Neuronal stem cell (in vitro differentiated cells): ENCODE measurements around the gene SHKBP1.
A peak's percentile ranks its signal among the peaks of the same experiment; 100 is the strongest.

Source experiments
- DNase-seq: peaks from one replicate; pipeline ENCODE4 v3.0.0-alpha.2; 2013; ENCODE audit warnings: low spot score
- H2AFZ ChIP-seq: one replicate; pipeline ENCODE4 v1.6.1; 2013; ENCODE audit warnings: mild to moderate bottlenecking, low read length, inconsistent platforms
- H2AK5ac ChIP-seq: 2 replicates; pipeline ENCODE4 v1.6.1; 2013; ENCODE audit warnings: low read depth, mild to moderate bottlenecking, inconsistent platforms, low read length, moderate library complexity, mixed read lengths
- H2BK120ac ChIP-seq: 2 replicates; pipeline ENCODE4 v1.6.1; 2013; ENCODE audit warnings: low read depth, mild to moderate bottlenecking, inconsistent platforms, low read length, moderate library complexity, mixed read lengths
- H2BK12ac ChIP-seq: one replicate; pipeline ENCODE4 v1.6.1; 2013; ENCODE audit warnings: low read length, inconsistent platforms
- H2BK15ac ChIP-seq: 2 replicates; pipeline ENCODE4 v1.6.1; 2013; ENCODE audit warnings: mild to moderate bottlenecking, low read length, inconsistent platforms, mixed read lengths
- H2BK5ac ChIP-seq: one replicate; pipeline ENCODE4 v1.6.1; 2013; ENCODE audit warnings: inconsistent platforms, mild to moderate bottlenecking, low read length, moderate library complexity
- H3K14ac ChIP-seq: one replicate; pipeline ENCODE4 v1.6.1; 2013; ENCODE audit warnings: low read length, inconsistent platforms
- H3K18ac ChIP-seq: 2 replicates; pipeline ENCODE4 v1.6.1; 2013; ENCODE audit warnings: low read length, inconsistent platforms
- H3K23ac ChIP-seq: 2 replicates; pipeline ENCODE4 v1.6.1; 2013; ENCODE audit warnings: low read depth, mild to moderate bottlenecking, mixed read lengths, low read length, inconsistent platforms; ENCODE audit not compliant: poor library complexity
- H3K27ac ChIP-seq: replicated peaks from 3 replicates; pipeline ENCODE4 v1.5.1; 2013; ENCODE audit warnings: low read length, inconsistent platforms
- H3K27me3 ChIP-seq, 3 experiments: 2 replicates each; pipeline ENCODE4 v1.6.1; 2013; ENCODE audit warnings: low read length in 3 of 3, mild to moderate bottlenecking in 2 of 3, inconsistent platforms in 1 of 3, low read depth in 1 of 3, mixed read lengths in 1 of 3, moderate library complexity in 1 of 3; ENCODE audit not compliant: control insufficient read depth in 3 of 3, insufficient read depth in 3 of 3
- H3K36me3 ChIP-seq, 2 donors: replicated peaks in 1 of 2; 2 replicates each; pipeline ENCODE4 v1.6.1; 2013; ENCODE audit warnings: low read length in 2 of 2; ENCODE audit not compliant: control insufficient read depth in 2 of 2, insufficient read depth in 2 of 2
- H3K4ac ChIP-seq: 2 replicates; pipeline ENCODE4 v1.6.1; 2013; ENCODE audit warnings: inconsistent platforms, mild to moderate bottlenecking, low read length, moderate library complexity
- H3K4me1 ChIP-seq, 2 donors: 1 replicate in 1 of 2; 2 replicates in 1 of 2; pipeline ENCODE4 v1.6.1; 2013; ENCODE audit warnings: low read length in 2 of 2, low read depth in 1 of 2; ENCODE audit not compliant: control insufficient read depth in 2 of 2, insufficient read depth in 1 of 2
- H3K4me2 ChIP-seq: one replicate; pipeline ENCODE4 v1.6.1; 2013; ENCODE audit warnings: mild to moderate bottlenecking, low read length, inconsistent platforms; ENCODE audit not compliant: insufficient read depth, poor library complexity, severe bottlenecking
- H3K4me3 ChIP-seq, 2 donors: 2 replicates each; pipeline ENCODE4 v1.5.1; 2013; ENCODE audit warnings: low read length in 2 of 2, mild to moderate bottlenecking in 2 of 2, inconsistent platforms in 1 of 2, moderate library complexity in 1 of 2
- H3K79me1 ChIP-seq: one replicate; pipeline ENCODE4 v1.6.1; 2013; ENCODE audit warnings: low read depth, mild to moderate bottlenecking, inconsistent platforms, low read length, moderate library complexity
- H3K9ac ChIP-seq: one replicate; pipeline ENCODE4 v1.6.1; 2013; ENCODE audit warnings: mild to moderate bottlenecking, low read depth, low read length, inconsistent platforms; ENCODE audit not compliant: poor library complexity
- H3K9me3 ChIP-seq, 2 donors: replicated peaks in 1 of 2; 2 replicates each; pipeline versions ENCODE3 to v1.6.1; 2013; ENCODE audit warnings: low read length in 2 of 2, mild to moderate bottlenecking in 2 of 2, inconsistent platforms in 1 of 2, low read depth in 1 of 2, mixed read lengths in 1 of 2, moderate library complexity in 1 of 2; ENCODE audit not compliant: control insufficient read depth in 2 of 2, insufficient read depth in 1 of 2
- H4K8ac ChIP-seq: one replicate; pipeline ENCODE4 v1.6.1; 2013; ENCODE audit warnings: low read depth, mild to moderate bottlenecking, inconsistent platforms, low read length, moderate library complexity
- H4K91ac ChIP-seq: one replicate; pipeline ENCODE4 v1.6.1; 2013; ENCODE audit warnings: low read length, low read depth, mild to moderate bottlenecking, inconsistent platforms; ENCODE audit not compliant: poor library complexity
- WGBS, 2 donors: extraction: QIAGEN DNeasy Blood & Tissue Kit; methylation state at CpG; one replicate each; pipeline ENCODE4 v1.1.7; 2013; ENCODE audit warnings: missing lambda C conversion rate in 2 of 2, mixed read lengths in 1 of 2; ENCODE audit not compliant: insufficient read length in 2 of 2, insufficient replicate concordance in 1 of 2; ENCODE audit errors: extremely low coverage in 2 of 2; 5-methylcytosine and 5-hydroxymethylcytosine counted together

SHKBP1 gene

GRCh38 chr19:40619333-40620160 lies 42.9 kb downstream of the SHKBP1 start:
- Histone ChIP-seq H3K4me3 (peak overlapping the region in 1 of 2 donors; percentile 16), H2AFZ (no peak overlapping the region), H3K9me3 (no peaks in the 10 kb centered on the region), H3K36me3 (peaks cover 14 to 95% of the 10 kb centered on the region in 2 donors), H3K79me1 (peaks cover 2% of the 10 kb centered on the region), H4K91ac (no peak overlapping the region), H3K4me1 (peaks cover 0 to 7% of the 10 kb centered on the region in 2 donors), H3K14ac (no peak overlapping the region), H2BK120ac (no peak overlapping the region), H2BK15ac (no peak overlapping the region), H3K27me3 (no peaks in the 10 kb centered on the region), H3K23ac (no peak overlapping the region), H3K18ac (no peak overlapping the region), H2BK12ac (no peak overlapping the region), H2AK5ac (no peak overlapping the region), H2BK5ac (no peak overlapping the region), H4K8ac (no peak overlapping the region), H3K27ac (no peak overlapping the region), H3K4me2 (no peak overlapping the region), H3K9ac (no peak overlapping the region), H3K4ac (no peak overlapping the region)
- DNase-seq: no peak
- WGBS, 2 donors: no CpG with 5 or more reads among the region's 11 CpGs

GRCh38 chr19:40620161-40620485 lies 43.5 kb downstream of the SHKBP1 start:
- no peak overlapping the region for H3K27ac ChIP-seq
- WGBS, 2 donors: no CpG with 5 or more reads among the region's 8 CpGs
- H3K14ac ChIP-seq: no peak overlapping the region
- H2AFZ ChIP-seq: no peak overlapping the region
- no peak overlapping the region for H3K18ac ChIP-seq
- H2AK5ac ChIP-seq: no peak overlapping the region
- no peak overlapping the region for H2BK5ac ChIP-seq
- H3K36me3 ChIP-seq: peaks cover 14 to 96% of the 10 kb centered on the region in 2 donors
- H3K9ac ChIP-seq: no peak overlapping the region
- H2BK120ac ChIP-seq: no peak overlapping the region
- H2BK15ac ChIP-seq: no peak overlapping the region
- peaks cover 2% of the 10 kb centered on the region for H3K79me1 ChIP-seq
- H4K8ac ChIP-seq: no peak overlapping the region
- no peaks in the 10 kb centered on the region for H3K9me3 ChIP-seq
- no peak overlapping the region for H3K23ac ChIP-seq
- H4K91ac ChIP-seq: no peak overlapping the region
- DNase-seq: no peak
- no peaks in the 10 kb centered on the region for H3K27me3 ChIP-seq
- H3K4me3 ChIP-seq: no peak overlapping the region
- H3K4ac ChIP-seq: no peak overlapping the region
- H2BK12ac ChIP-seq: no peak overlapping the region
- H3K4me2 ChIP-seq: no peak overlapping the region
- peaks cover 0 to 7% of the 10 kb centered on the region in 2 donors for H3K4me1 ChIP-seq

GRCh38 chr19:40621283-40621682 lies 44.6 kb downstream of the SHKBP1 start:
- Histone ChIP-seq H3K14ac (no peak overlapping the region), H3K4me3 (no peak overlapping the region), H3K4me1 (peaks cover 0 to 7% of the 10 kb centered on the region in 2 donors), H3K36me3 (peaks cover 14 to 96% of the 10 kb centered on the region in 2 donors), H3K4me2 (no peak overlapping the region), H3K79me1 (peaks cover 2% of the 10 kb centered on the region), H2BK5ac (no peak overlapping the region), H4K91ac (no peak overlapping the region), H3K4ac (no peak overlapping the region), H2BK12ac (no peak overlapping the region), H3K23ac (no peak overlapping the region), H2BK15ac (no peak overlapping the region), H3K18ac (no peak overlapping the region), H2AK5ac (no peak overlapping the region), H2BK120ac (no peak overlapping the region), H3K9me3 (no peaks in the 10 kb centered on the region), H4K8ac (no peak overlapping the region), H2AFZ (no peak overlapping the region), H3K27ac (no peak overlapping the region), H3K27me3 (no peaks in the 10 kb centered on the region), H3K9ac (no peak overlapping the region)
- DNase-seq: no peak
- no CpG with 5 or more reads among the region's 2 CpGs for WGBS, 2 donors

- no CpG with 5 or more reads among the region's 24 CpGs for WGBS, 2 donors
- Histone ChIP-seq H3K18ac (no peak overlapping the region), H2AK5ac (no peak overlapping the region), H4K91ac (no peak overlapping the region), H3K4me1 (peaks cover 0 to 7% of the 10 kb centered on the region in 2 donors), H3K4ac (no peak overlapping the region), H2BK12ac (peak overlapping the region; percentile 25), H3K4me2 (no peak overlapping the region), H3K27me3 (no peaks in the 10 kb centered on the region), H2BK120ac (no peak overlapping the region), H3K9me3 (no peaks in the 10 kb centered on the region), H3K9ac (no peak overlapping the region), H3K36me3 (peaks cover 14 to 96% of the 10 kb centered on the region in 2 donors), H2BK5ac (no peak overlapping the region), H3K4me3 (no peak overlapping the region), H3K27ac (no peak overlapping the region), H2BK15ac (peak overlapping the region; percentile 46), H3K14ac (peak overlapping the region; percentile 60), H4K8ac (no peak overlapping the region), H3K79me1 (peaks cover 2% of the 10 kb centered on the region), H3K23ac (peak overlapping the region; percentile 78), H2AFZ (no peak overlapping the region)
- DNase-seq: no peak
Observed at GRCh38 chr19:40621966-40622772, 45.5 kb downstream of the SHKBP1 start.
